Hepatocyte (in vitro differentiated cells): ENCODE measurements around the gene WNK2.

Experiments used
- EZH2 ChIP-seq: fragments of 200-600 bp; sonication (generic); IDR thresholded peaks from 2 replicates; pipeline ENCODE4 v1.6.1; 2016; ENCODE audit warnings: antibody characterized with exemption, mild to moderate bottlenecking, borderline replicate concordance
- EZH2phosphoT487 ChIP-seq: fragments of 200-600 bp; sonication (generic); IDR thresholded peaks from one replicate; pipeline ENCODE4 v1.6.1; 2018; ENCODE audit warnings: antibody characterized with exemption, mild to moderate bottlenecking, low read depth, moderate library complexity; ENCODE audit not compliant: unreplicated experiment, severe bottlenecking
- TF ChIP-seq, protein P1 (sequence below): fragments of 200-600 bp; sonication (generic); IDR thresholded peaks from 2 replicates; pipeline ENCODE4 v1.5.1; 2016; ENCODE audit warnings: antibody characterized with exemption, mild to moderate bottlenecking; ENCODE audit not compliant: poor library complexity

DNA sequence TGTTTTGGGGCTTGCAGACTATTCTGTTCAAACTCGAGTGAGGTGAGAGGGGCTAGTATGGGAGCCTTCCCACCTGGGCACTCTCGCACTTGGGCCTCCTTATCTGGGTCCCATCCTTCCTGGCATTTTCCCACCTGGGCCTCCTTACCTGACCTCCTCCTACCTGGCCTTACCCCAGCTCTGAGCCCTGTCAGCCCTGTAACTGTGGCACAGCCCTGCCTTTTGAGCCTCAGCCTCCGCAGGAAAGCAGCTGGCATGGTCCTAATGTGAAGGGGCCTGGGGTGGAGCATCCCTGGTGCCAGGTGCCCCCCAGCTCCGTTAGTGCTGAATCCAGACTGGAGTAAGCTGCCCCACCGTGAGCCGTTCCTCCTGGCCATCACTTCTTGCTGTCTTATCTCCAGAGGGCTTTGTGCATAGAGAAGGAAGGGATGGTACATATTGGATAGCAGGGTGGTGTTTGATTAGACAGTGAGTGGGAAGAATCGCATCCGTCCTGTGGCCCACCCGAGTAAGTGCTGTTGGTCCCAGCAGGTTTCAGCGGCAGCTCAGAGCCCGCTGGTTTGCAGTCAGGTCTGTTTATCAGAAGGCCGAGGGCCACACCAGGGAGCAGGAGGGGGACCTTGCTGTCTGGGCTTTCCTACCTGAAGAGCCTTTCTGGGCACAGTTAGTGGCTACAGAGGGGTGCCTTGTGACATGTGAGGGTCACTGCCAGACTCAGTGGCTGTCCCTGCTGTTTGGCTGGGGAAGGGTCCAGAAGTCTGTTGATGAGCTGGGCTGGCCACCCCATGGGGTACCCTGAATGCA lies 76.5 kb downstream of the WNK2 start:
- TF ChIP-seq, protein P1, sequence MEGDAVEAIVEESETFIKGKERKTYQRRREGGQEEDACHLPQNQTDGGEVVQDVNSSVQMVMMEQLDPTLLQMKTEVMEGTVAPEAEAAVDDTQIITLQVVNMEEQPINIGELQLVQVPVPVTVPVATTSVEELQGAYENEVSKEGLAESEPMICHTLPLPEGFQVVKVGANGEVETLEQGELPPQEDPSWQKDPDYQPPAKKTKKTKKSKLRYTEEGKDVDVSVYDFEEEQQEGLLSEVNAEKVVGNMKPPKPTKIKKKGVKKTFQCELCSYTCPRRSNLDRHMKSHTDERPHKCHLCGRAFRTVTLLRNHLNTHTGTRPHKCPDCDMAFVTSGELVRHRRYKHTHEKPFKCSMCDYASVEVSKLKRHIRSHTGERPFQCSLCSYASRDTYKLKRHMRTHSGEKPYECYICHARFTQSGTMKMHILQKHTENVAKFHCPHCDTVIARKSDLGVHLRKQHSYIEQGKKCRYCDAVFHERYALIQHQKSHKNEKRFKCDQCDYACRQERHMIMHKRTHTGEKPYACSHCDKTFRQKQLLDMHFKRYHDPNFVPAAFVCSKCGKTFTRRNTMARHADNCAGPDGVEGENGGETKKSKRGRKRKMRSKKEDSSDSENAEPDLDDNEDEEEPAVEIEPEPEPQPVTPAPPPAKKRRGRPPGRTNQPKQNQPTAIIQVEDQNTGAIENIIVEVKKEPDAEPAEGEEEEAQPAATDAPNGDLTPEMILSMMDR: no peak
- TF ChIP-seq EZH2: no peak
- no peak for TF ChIP-seq EZH2phosphoT487
